ENCODE data around the gene MRPL41. TPM values are rescaled to one million over a fixed set of nuclear protein-coding genes. Genes with fewer than 3 reads are reported as not detected.

MRPL41 gene
- total and polyA plus RNA-seq, 2 of the 13 experiments (the other 11 are each of a cell fraction or from before 2014, with no cell fraction given) = 20.9 to 54.0 TPM

DNA sequence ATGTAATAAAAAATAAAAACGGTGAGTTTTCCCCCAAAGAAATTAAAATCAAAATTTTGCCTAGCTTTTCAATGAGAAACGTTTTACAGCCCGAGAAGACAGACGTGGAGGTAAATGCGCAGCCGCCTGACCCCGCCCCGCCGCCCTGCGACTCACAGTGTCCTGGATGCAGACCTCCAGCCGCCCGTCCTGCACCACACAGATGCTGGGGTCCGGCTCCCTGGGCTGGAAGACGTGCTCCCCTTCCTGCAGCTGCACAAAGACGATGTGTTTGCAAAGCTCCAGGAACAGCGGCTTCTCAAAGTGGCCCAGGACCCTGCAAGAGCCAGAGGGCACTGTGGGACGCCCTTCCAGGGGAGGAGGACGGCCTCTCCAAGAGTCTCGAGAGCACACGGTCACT lies 9.2 kb upstream of the MRPL41 start (continued):
- TF ChIP-seq ARID5B (CRISPR knock-in tag; IDR thresholded peaks at IDR 0.05) (no peak), KMT2A (CRISPR knock-in tag; IDR thresholded peaks at IDR 0.05) (no peak), ZNF468 (CRISPR knock-in tag; IDR thresholded peaks at IDR 0.05) (no peak), ZNF251 (CRISPR knock-in tag; IDR thresholded peaks at IDR 0.05) (no peak), SMAD9 (CRISPR knock-in tag; IDR thresholded peaks at IDR 0.05) (no peak)

- Histone ChIP-seq H2AFZ (ENCODE audit: low read length) (no peak overlapping the region), H3K4me1 (ENCODE audit: insufficient read depth, low read length) (no peaks in the 10 kb centered on the region; the same call in 1 of the 2 replicates), H3K4me2 (ENCODE audit: low read depth, low read length) (no peak overlapping the region), H3K36me3 (replicated peaks in 1 of 2; ENCODE audit: control insufficient read depth in 1 of 2, insufficient read depth in 2 of 2, low read length in 2 of 2) (no peaks in the 10 kb centered on the region), H3K9me3 (ENCODE audit: low read length) (peaks cover 10% of the 10 kb centered on the region; the same call in 1 of the 2 replicates), H3K79me2 (ENCODE audit: insufficient read depth, low read length) (no peaks in the 10 kb centered on the region), H3K27ac (ENCODE audit: extremely low read length, insufficient read depth, low read length) (no peak overlapping the region), H3K9ac (ENCODE audit: insufficient read depth, low read depth, low read length) (no peak overlapping the region), H3K4me3 (replicated peaks in 1 of 3; ENCODE audit: insufficient read depth in 1 of 3, low read depth in 2 of 3, low read length in 3 of 3) (no peak overlapping the region), H4K20me1 (ENCODE audit: insufficient read depth, low read length) (no peaks in the 10 kb centered on the region), H3K27me3 (ENCODE audit: control insufficient read depth in 1 of 2, insufficient read depth in 2 of 2, low read length in 2 of 2) (peaks cover 0 to 2% of the 10 kb centered on the region in 2 experiments; a peak in 2 of 5 replicates)
- in situ Hi-C loops (cut with HindIII; ENCODE audit: extremely low pct_ligation_motif_present, low pct_unique_long_range_greater_than_20kb) = no loop called here
- FAIRE-seq (no peak), ATAC-seq (no peak; the same call in 2 of the 3 replicates), DNase-seq (ENCODE audit: low spot score) (no peak)
- intact Hi-C loops (cut with micrococcal nuclease; ENCODE audit: unreplicated experiment) = no loop called here
- CTCF ChIA-PET (ENCODE audit: low intra/inter-chr PET ratio, low total read pairs) = no interaction called here
- 84% methylated on average over 9 of the region's 25 CpGs for WGBS (ENCODE audit: low lambda C conversion rate)
- no TSS peak for BruUV-seq (replicated peaks)
- POLR2A ChIA-PET = no interaction called here
- TF ChIP-seq ZNF720 (CRISPR knock-in tag; IDR thresholded peaks at IDR 0.05) (no peak), ATM (IDR thresholded peaks at IDR 0.05; ENCODE audit: borderline replicate concordance) (no peak), ZNF800 (CRISPR knock-in tag; IDR thresholded peaks at IDR 0.05) (no peak), HDAC1 (CRISPR knock-in tag; IDR thresholded peaks at IDR 0.05) (no peak), ZSCAN29 (CRISPR knock-in tag; conservative IDR thresholded peaks at IDR 0.05) (no peak), KMT2B (CRISPR knock-in tag; IDR thresholded peaks at IDR 0.05) (no peak)
- TF ChIP-seq, protein P1, sequence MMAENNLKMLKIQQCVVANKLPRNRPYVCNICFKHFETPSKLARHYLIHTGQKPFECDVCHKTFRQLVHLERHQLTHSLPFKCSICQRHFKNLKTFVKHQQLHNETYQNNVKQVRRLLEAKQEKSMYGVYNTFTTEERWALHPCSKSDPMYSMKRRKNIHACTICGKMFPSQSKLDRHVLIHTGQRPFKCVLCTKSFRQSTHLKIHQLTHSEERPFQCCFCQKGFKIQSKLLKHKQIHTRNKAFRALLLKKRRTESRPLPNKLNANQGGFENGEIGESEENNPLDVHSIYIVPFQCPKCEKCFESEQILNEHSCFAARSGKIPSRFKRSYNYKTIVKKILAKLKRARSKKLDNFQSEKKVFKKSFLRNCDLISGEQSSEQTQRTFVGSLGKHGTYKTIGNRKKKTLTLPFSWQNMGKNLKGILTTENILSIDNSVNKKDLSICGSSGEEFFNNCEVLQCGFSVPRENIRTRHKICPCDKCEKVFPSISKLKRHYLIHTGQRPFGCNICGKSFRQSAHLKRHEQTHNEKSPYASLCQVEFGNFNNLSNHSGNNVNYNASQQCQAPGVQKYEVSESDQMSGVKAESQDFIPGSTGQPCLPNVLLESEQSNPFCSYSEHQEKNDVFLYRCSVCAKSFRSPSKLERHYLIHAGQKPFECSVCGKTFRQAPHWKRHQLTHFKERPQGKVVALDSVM (CRISPR knock-in tag; IDR thresholded peaks at IDR 0.05) = no peak
- TF ChIP-seq, protein P2, sequence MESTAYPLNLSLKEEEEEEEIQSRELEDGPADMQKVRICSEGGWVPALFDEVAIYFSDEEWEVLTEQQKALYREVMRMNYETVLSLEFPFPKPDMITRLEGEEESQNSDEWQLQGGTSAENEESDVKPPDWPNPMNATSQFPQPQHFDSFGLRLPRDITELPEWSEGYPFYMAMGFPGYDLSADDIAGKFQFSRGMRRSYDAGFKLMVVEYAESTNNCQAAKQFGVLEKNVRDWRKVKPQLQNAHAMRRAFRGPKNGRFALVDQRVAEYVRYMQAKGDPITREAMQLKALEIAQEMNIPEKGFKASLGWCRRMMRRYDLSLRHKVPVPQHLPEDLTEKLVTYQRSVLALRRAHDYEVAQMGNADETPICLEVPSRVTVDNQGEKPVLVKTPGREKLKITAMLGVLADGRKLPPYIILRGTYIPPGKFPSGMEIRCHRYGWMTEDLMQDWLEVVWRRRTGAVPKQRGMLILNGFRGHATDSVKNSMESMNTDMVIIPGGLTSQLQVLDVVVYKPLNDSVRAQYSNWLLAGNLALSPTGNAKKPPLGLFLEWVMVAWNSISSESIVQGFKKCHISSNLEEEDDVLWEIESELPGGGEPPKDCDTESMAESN (CRISPR knock-in tag; conservative IDR thresholded peaks at IDR 0.05) = no peak
Measured at GRCh38 chr9:137543237-137543963, 8.3 kb upstream of the MRPL41 start.

Data from HepG2 (cell line).